Measurements from ENCODE around the gene GRPEL1. TPM values are rescaled to one million over a fixed set of nuclear protein-coding genes. Genes with fewer than 3 reads are reported as not detected.
A peak's percentile ranks its signal among the peaks of the same experiment; 100 is the strongest.

GRPEL1 gene
- total and polyA plus RNA-seq, 2 of the 13 experiments (the other 11 are each of a cell fraction or from before 2014, with no cell fraction given): 32.3 to 141 TPM

DNA sequence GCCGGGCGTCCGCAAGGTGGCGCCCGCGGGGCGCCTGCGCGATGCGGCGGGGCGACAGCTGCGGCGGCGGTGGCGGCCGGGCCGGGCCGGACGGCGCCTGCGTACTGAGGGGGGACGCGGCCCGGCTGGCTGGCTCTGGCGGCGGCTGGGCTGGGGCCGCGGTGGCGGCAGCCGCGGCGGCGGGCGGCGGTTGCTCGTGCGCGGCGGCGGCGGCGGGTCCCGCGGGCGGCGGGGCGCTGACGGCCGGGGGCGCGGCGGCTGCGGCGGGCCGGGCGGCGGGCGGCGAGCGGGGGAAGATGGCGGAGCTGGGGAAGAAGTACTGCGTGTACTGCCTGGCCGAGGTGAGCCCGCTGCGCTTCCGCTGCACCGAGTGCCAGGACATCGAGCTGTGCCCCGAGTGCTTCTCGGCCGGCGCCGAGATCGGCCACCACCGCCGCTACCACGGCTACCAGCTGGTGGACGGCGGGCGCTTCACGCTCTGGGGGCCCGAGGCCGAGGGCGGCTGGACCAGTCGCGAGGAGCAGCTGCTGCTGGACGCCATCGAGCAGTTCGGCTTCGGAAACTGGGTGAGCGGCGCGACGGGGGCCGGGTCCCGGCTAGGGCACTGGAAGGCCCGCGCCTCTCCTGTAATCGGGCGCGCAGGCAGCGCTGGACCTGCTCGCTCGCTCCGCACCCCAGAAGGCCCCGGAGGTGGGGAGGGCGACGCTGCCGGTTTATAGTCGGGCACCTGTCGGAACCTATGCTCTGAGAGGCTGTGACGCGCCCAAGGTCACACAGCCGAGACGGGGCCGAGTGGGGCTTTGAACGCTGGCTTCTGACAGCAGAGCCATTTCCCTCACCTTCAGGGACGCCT, 24.4 kb downstream of the GRPEL1 start, which contains the start of gene TADA2B:
TSS of gene TADA2B (plus strand) at position 89 of the 853 bp plus-strand sequence. CDS start at position 297, 208 bp downstream.
- in situ Hi-C loops (cut with HindIII; ENCODE audit: extremely low pct_ligation_motif_present, low pct_unique_long_range_greater_than_20kb): no loop called here
- TF ChIP-seq ZNF513 (CRISPR knock-in tag; conservative IDR thresholded peaks at IDR 0.05) (no peak), ZNF749 (CRISPR knock-in tag; IDR thresholded peaks at IDR 0.05; ENCODE audit: borderline replicate concordance) (no peak), ELF4 (CRISPR knock-in tag; IDR thresholded peaks at IDR 0.05; ENCODE audit: borderline replicate concordance) (no peak), MAFG (CRISPR knock-in tag; IDR thresholded peaks at IDR 0.05) (no peak), ZNF414 (CRISPR knock-in tag; IDR thresholded peaks at IDR 0.05) (no peak), DZIP1 (CRISPR knock-in tag; IDR thresholded peaks at IDR 0.05) (peak; percentile 79; the same call in 1 of the 2 replicates), MIER3 (CRISPR knock-in tag; IDR thresholded peaks at IDR 0.05; ENCODE audit: borderline replicate concordance) (no peak), SAP130 (CRISPR knock-in tag; IDR thresholded peaks at IDR 0.05; ENCODE audit: low read depth) (peak; percentile 23), KDM1A (CRISPR knock-in tag; IDR thresholded peaks at IDR 0.05) (no peak), ZNF180 (CRISPR knock-in tag; IDR thresholded peaks at IDR 0.05; ENCODE audit: borderline replicate concordance, low read depth) (no peak), ZNF282 (IDR thresholded peaks at IDR 0.05; ENCODE audit: partially characterized antibody) (no peak)
- TF ChIP-seq, protein P1, sequence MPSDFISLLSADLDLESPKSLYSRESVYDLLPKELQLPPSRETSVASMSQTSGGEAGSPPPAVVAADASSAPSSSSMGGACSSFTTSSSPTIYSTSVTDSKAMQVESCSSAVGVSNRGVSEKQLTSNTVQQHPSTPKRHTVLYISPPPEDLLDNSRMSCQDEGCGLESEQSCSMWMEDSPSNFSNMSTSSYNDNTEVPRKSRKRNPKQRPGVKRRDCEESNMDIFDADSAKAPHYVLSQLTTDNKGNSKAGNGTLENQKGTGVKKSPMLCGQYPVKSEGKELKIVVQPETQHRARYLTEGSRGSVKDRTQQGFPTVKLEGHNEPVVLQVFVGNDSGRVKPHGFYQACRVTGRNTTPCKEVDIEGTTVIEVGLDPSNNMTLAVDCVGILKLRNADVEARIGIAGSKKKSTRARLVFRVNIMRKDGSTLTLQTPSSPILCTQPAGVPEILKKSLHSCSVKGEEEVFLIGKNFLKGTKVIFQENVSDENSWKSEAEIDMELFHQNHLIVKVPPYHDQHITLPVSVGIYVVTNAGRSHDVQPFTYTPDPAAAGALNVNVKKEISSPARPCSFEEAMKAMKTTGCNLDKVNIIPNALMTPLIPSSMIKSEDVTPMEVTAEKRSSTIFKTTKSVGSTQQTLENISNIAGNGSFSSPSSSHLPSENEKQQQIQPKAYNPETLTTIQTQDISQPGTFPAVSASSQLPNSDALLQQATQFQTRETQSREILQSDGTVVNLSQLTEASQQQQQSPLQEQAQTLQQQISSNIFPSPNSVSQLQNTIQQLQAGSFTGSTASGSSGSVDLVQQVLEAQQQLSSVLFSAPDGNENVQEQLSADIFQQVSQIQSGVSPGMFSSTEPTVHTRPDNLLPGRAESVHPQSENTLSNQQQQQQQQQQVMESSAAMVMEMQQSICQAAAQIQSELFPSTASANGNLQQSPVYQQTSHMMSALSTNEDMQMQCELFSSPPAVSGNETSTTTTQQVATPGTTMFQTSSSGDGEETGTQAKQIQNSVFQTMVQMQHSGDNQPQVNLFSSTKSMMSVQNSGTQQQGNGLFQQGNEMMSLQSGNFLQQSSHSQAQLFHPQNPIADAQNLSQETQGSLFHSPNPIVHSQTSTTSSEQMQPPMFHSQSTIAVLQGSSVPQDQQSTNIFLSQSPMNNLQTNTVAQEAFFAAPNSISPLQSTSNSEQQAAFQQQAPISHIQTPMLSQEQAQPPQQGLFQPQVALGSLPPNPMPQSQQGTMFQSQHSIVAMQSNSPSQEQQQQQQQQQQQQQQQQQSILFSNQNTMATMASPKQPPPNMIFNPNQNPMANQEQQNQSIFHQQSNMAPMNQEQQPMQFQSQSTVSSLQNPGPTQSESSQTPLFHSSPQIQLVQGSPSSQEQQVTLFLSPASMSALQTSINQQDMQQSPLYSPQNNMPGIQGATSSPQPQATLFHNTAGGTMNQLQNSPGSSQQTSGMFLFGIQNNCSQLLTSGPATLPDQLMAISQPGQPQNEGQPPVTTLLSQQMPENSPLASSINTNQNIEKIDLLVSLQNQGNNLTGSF (CRISPR knock-in tag; IDR thresholded peaks at IDR 0.05): peak; percentile 30; the same call in 1 of the 2 replicates

More for the DNA sequence above, 24.4 kb downstream of the GRPEL1 start, which contains the start of gene TADA2B:
- no peak for DNase-seq (ENCODE audit: low spot score)
- Histone ChIP-seq H3K27me3 (ENCODE audit: control insufficient read depth in 1 of 2, insufficient read depth in 2 of 2, low read length in 2 of 2) (peaks cover 0 to 5% of the 10 kb centered on the region in 2 experiments; a peak in 1 of 5 replicates), H4K20me1 (ENCODE audit: insufficient read depth, low read length) (0 out of 2 replicates have a peak, but pooled peaks cover 9% of the 10 kb centered on the region), H3K4me2 (ENCODE audit: low read depth, low read length) (peak within 1 kb of the TSS; percentile 96), H3K4me3 (replicated peaks in 1 of 3; ENCODE audit: insufficient read depth in 1 of 3, low read depth in 2 of 3, low read length in 3 of 3) (peak within 1 kb of the TSS; percentile 78 to 99 (median 96)), H2AFZ (ENCODE audit: low read length) (no peak within 1 kb of the TSS), H3K36me3 (replicated peaks in 1 of 2; ENCODE audit: control insufficient read depth in 1 of 2, insufficient read depth in 2 of 2, low read length in 2 of 2) (peaks cover 0 to 3% of the 10 kb centered on the region in 2 experiments; a peak in 2 of 5 replicates), H3K9ac (ENCODE audit: insufficient read depth, low read depth, low read length) (peak within 1 kb of the TSS; percentile 95), H3K4me1 (ENCODE audit: insufficient read depth, low read length) (peaks cover 42% of the 10 kb centered on the region), H3K79me2 (ENCODE audit: insufficient read depth, low read length) (peaks cover 49% of the 10 kb centered on the region), H3K27ac (ENCODE audit: extremely low read length, insufficient read depth, low read length) (peak within 1 kb of the TSS; percentile 77), H3K9me3 (ENCODE audit: low read length) (no peaks in the 10 kb centered on the region)
- POLR2A ChIA-PET: interaction anchor here (0.9 to 5.6 kb wide), 12 partner anchors 9 to 370 kb away, joined by 3 to 64 read pairs (median 6); partner anchors contain the start of gene GRPEL1
- FAIRE-seq: no peak
- peak; percentile 17 for ATAC-seq
- intact Hi-C loops (cut with micrococcal nuclease; ENCODE audit: unreplicated experiment): loop anchor here (10.0 kb wide), 1 partner anchor 139 kb away; the partner anchor contains the start of gene TBC1D14
- no TSS peak for BruUV-seq (replicated peaks)
- 3% methylated on average over 15 of the region's 119 CpGs for WGBS (ENCODE audit: low lambda C conversion rate)
- CTCF ChIA-PET (ENCODE audit: low intra/inter-chr PET ratio, low total read pairs): interaction anchor here (1.9 kb wide), 1 partner anchor 27 kb away, joined by 7 read pairs; no protein-coding TSS in a partner anchor

All from HepG2 (cell line).